ENCODE data around the gene SMARCC2. TPM values are rescaled to one million over a fixed set of nuclear protein-coding genes. Genes with fewer than 3 reads are reported as not detected.

The SMARCC2 gene
- total RNA-seq, 1 experiment from 2014 or later = 38.4 TPM

- Histone ChIP-seq H3K9me3 (ENCODE audit: low read length) (no peaks in the 10 kb centered on the region), H3K9ac (ENCODE audit: low read length) (peak within 1 kb of the TSS; percentile 99), H3K27me3 (ENCODE audit: low read length) (no peaks in the 10 kb centered on the region), H3K4me1 (ENCODE audit: insufficient read depth, low read length) (peaks cover 27% of the 10 kb centered on the region), H3K27ac (ENCODE audit: low read length) (peak within 1 kb of the TSS; percentile 90), H3K9me2 (replicated peaks; ENCODE audit: low read length) (no peaks in the 10 kb centered on the region), H2AFZ (ENCODE audit: low read length) (peak within 1 kb of the TSS; percentile 88), H3K36me3 (ENCODE audit: low read depth, low read length) (peaks cover 25% of the 10 kb centered on the region), H3K79me2 (ENCODE audit: low read length) (peaks cover 33% of the 10 kb centered on the region), H3K4me3 (ENCODE audit: low read length) (peak within 1 kb of the TSS; percentile 96), H3F3A (ENCODE audit: low read length, unreplicated experiment) (peaks cover 8% of the 10 kb centered on the region), H3K4me2 (ENCODE audit: low read length) (peak within 1 kb of the TSS; percentile 89), H4K20me1 (ENCODE audit: low read length) (no peaks in the 10 kb centered on the region)
- intact Hi-C loops (cut with micrococcal nuclease) = loop anchor here (5.0 kb wide), 3 partner anchors 39 to 69 kb away; partner anchors contain the start of gene MYL6
- ATAC-seq = peak; percentile 31
- ChIA-PET CTCF (interaction anchor here (0.6 kb wide), 1 partner anchor 469 kb away, joined by 4 read pairs; no protein-coding TSS in a partner anchor), POLR2A (ENCODE audit: unreplicated experiment) (interaction anchor here (0.8 kb wide), 1 partner anchor 37 kb away, joined by 4 read pairs; no protein-coding TSS in a partner anchor)
- peak; percentile 97 for DNase-seq
- TF ChIP-seq EZH2 (IDR thresholded peaks at IDR 0.05; ENCODE audit: low read length, unreplicated experiment) = no peak
- TF ChIP-seq CTCF (conservative IDR thresholded peaks at IDR 0.05; ENCODE audit: low read depth, low read length) = no peak
- no peak for TF ChIP-seq EZH2phosphoT487 (IDR thresholded peaks at IDR 0.05; ENCODE audit: borderline replicate concordance, low read length)
- TSS peak; percentile 89 for BruUV-seq (replicated peaks)
Observed at GRCh38 chr12:56116267-56117081, 72.8 kb downstream of the SMARCC2 start, which contains the start of gene RPL41. Gene RPL41, plus strand, starts transcription at chr12:56116633.

GRCh38 chr12:56115329-56115728 is 74.0 kb downstream of the SMARCC2 start:
- H3K36me3 ChIP-seq (ENCODE audit: low read depth, low read length) = peaks cover 36% of the 10 kb centered on the region
- CTCF ChIA-PET = no interaction called here
- DNase-seq (peak; percentile 23), ATAC-seq (no peak)
- peak overlapping the region; percentile 89 for H3K4me2 ChIP-seq (ENCODE audit: low read length)
- no peaks in the 10 kb centered on the region for H3K9me2 ChIP-seq (replicated peaks; ENCODE audit: low read length)
- peak overlapping the region; percentile 99 for H3K9ac ChIP-seq (ENCODE audit: low read length)
- no TSS peak for BruUV-seq (replicated peaks)
- H3K27ac ChIP-seq (ENCODE audit: low read length) = peak overlapping the region; percentile 90
- H2AFZ ChIP-seq (ENCODE audit: low read length) = peak overlapping the region; percentile 88
- H3K4me3 ChIP-seq (ENCODE audit: low read length) = peak overlapping the region; percentile 96
- H3K27me3 ChIP-seq (ENCODE audit: low read length) = no peaks in the 10 kb centered on the region
- no peaks in the 10 kb centered on the region for H3K9me3 ChIP-seq (ENCODE audit: low read length)
- no peaks in the 10 kb centered on the region for H4K20me1 ChIP-seq (ENCODE audit: low read length)
- peaks cover 8% of the 10 kb centered on the region for H3F3A ChIP-seq (ENCODE audit: low read length, unreplicated experiment)
- H3K79me2 ChIP-seq (ENCODE audit: low read length) = peaks cover 30% of the 10 kb centered on the region
- intact Hi-C loops (cut with micrococcal nuclease) = loop anchor here (5.0 kb wide), 3 partner anchors 38 to 68 kb away; partner anchors contain the start of gene MYL6
- POLR2A ChIA-PET (ENCODE audit: unreplicated experiment) = interaction anchor here (0.8 kb wide), 1 partner anchor 36 kb away, joined by 4 read pairs; no protein-coding TSS in a partner anchor
- H3K4me1 ChIP-seq (ENCODE audit: insufficient read depth, low read length) = peaks cover 23% of the 10 kb centered on the region
- TF ChIP-seq EZH2phosphoT487 (IDR thresholded peaks at IDR 0.05; ENCODE audit: borderline replicate concordance, low read length) = no peak
- no peak for TF ChIP-seq EZH2 (IDR thresholded peaks at IDR 0.05; ENCODE audit: low read length, unreplicated experiment)
- TF ChIP-seq CTCF (conservative IDR thresholded peaks at IDR 0.05; ENCODE audit: low read depth, low read length) = no peak
